Psoas muscle (tissue), 8 donors: ENCODE data around the gene MMP17. TPM values are rescaled to one million over a fixed set of nuclear protein-coding genes. Genes with fewer than 3 reads are reported as not detected.

Experiments
- ATAC-seq, 4 donors: fragments of 200-7000 bp; cut with Tn5 transposase; one replicate each; pipeline ENCODE4 v1.9.1; 2020; ENCODE audit warnings: moderate library complexity in 3 of 4, mild to moderate bottlenecking in 2 of 4
- DNase-seq, 2 donors: peaks; one replicate each; pipeline ENCODE4 v3.0.0-alpha.2; 2020
- H3K27ac ChIP-seq: fragments of 200-600 bp; one replicate; pipeline ENCODE4 v1.8.0; 2022
- H3K27me3 ChIP-seq, 3 donors: fragments of 200-600 bp in 1 of 3; one replicate each; pipeline versions ENCODE4 v1.6.1 to v1.8.0; 2013 to 2022; ENCODE audit warnings: low read length in 2 of 3, mild to moderate bottlenecking in 2 of 3, moderate library complexity in 1 of 3; ENCODE audit not compliant: insufficient read depth in 3 of 3
- H3K36me3 ChIP-seq, 2 donors: fragments of 200-600 bp in 1 of 2; one replicate each; pipeline versions ENCODE4 v1.6.1 to v1.8.0; 2013 to 2022; ENCODE audit warnings: low read depth in 1 of 2, mild to moderate bottlenecking in 1 of 2, moderate library complexity in 1 of 2; ENCODE audit not compliant: insufficient read depth in 1 of 2
- H3K4me1 ChIP-seq: fragments of 200-600 bp; one replicate; pipeline ENCODE4 v1.8.0; 2022
- H3K4me3 ChIP-seq: fragments of 200-600 bp; one replicate; pipeline ENCODE4 v1.8.0; 2022; ENCODE audit warnings: mild to moderate bottlenecking
- H3K9me3 ChIP-seq: fragments of 200-600 bp; one replicate; pipeline ENCODE4 v1.8.0; 2022
- CTCF ChIP-seq: fragments of 200-600 bp; IDR thresholded peaks from one replicate; pipeline ENCODE4 v1.8.0; 2022; ENCODE audit warnings: antibody characterized with exemption
- WGBS, 3 donors: extraction: QIAGEN DNeasy Blood & Tissue Kit; methylation state at CpG; one replicate each; pipeline versions ENCODE4 v1.1.6 to v1.1.7; 2013; 5-methylcytosine and 5-hydroxymethylcytosine counted together
- intact Hi-C, 2 donors: fragments of 100-400 bp; cut with DNase I; formaldehyde crosslinking; loops; one replicate each; pipeline versions ENCODE4 v1.11.0 to v1.14.2; 2022
- polyA plus RNA-seq, 3 donors: library from polyadenylated mRNA; stranded (reverse); fragments of 200-250 nt; gene quantifications; one replicate each; pipeline ENCODE4 v1.2.3, GENCODE V29; 2013
- total RNA-seq, 4 donors: library from RNA; stranded (reverse); fragmentation: NEBNext Ultra II Directional in 2 of 4; extraction: Animal tissue kit (Norgen Biotek cat#: 25700) in 2 of 4; gene quantifications; one replicate each; pipeline versions ENCODE4 v1.2.1 to v1.2.4, GENCODE V29; 2021 to 2023
- donor health status: healthy with polysubstance abuse.
- donor health status: DM: no; HTN: no; CAD: no; lungs with moderate emphysema.
- donor health status: Bipolar disorder and iron deficiency.
- donor health status: healthy.
- donor health status: DM: yes; HTN: yes; CAD: no.
- donor health status: DM: no; HTN: no; CAD: no.
- donor health status: DM: no; HTN: no; CAD: no.
- donor health status: DM: yes; HTN: yes; CAD: no.

MMP17 gene
- total and polyA plus RNA-seq, 7 donors = 0.64 to 1.4 (median 1.0) TPM

- 30 to 44% (median 34%) methylated on average over 18 of the region's 18 CpGs for WGBS, 3 donors
- Histone ChIP-seq H3K27ac (no peak overlapping the region), H3K4me3 (no peak overlapping the region), H3K4me1 (peaks cover 5% of the 10 kb centered on the region), H3K9me3 (no peaks in the 10 kb centered on the region), H3K27me3 (peaks cover 0 to 59% (median 9%) of the 10 kb centered on the region in 3 donors), H3K36me3 (no peaks in the 10 kb centered on the region)
- TF ChIP-seq CTCF = no peak
- intact Hi-C loops = loop anchor here in 1 of 2 donors (10.0 kb wide), 1 partner anchor 911 kb away; no protein-coding TSS in a partner anchor
- peak in 1 of 4 donors; percentile 22 for ATAC-seq
- DNase-seq = no peak
Observed at GRCh38 chr12:131825146-131825892, 2.9 kb upstream of the MMP17 start.

- ATAC-seq (no peak), DNase-seq (no peak)
- Histone ChIP-seq H3K9me3 (no peaks in the 10 kb centered on the region), H3K4me3 (no peak overlapping the region), H3K36me3 (no peaks in the 10 kb centered on the region), H3K4me1 (peaks cover 5% of the 10 kb centered on the region), H3K27ac (no peak overlapping the region), H3K27me3 (peaks cover 0 to 65% (median 7%) of the 10 kb centered on the region in 3 donors)
- no peak for TF ChIP-seq CTCF
- intact Hi-C loops = loop anchor here in 1 of 2 donors (10.0 kb wide), 1 partner anchor 912 kb away; no protein-coding TSS in a partner anchor
- WGBS, 3 donors = 65 to 70% (median 68%) methylated on average over 23 of the region's 23 CpGs
Observed at GRCh38 chr12:131826097-131826928, 1.9 kb upstream of the MMP17 start.

DNA sequence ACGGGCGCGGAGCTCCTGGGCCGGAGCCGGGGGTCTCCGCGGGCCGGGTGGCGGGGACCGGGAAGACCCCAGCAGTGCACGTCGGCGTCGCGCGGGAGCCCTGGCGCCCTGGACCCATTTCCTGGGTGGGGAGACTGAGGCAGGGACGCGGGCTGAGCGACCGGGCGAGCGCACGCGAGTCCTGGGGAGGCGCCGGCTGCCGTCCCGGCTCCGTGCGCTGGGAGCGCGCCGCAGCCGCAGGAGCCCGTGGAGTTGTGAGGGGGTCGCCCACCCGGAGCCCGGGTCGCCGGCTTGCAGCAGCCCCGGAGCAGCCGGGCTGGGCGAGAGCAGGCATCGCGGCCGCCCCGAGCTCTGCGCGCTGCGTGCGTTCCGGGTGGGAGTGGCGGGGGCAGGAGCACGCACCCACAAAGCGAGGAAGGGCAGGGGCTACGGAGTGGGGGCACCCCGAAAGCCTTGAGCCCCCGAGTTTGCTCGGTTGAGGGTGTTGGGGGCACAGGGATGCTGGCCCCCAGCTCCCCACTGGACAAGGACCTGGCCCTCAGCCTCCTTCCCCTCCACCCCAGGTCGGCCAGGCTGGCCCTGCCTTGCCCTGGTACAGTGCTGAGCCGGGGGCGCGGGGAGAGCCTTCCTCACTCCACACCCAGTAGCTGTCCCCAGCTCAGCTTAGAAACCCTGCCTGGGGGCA, 620 bp downstream of the MMP17 start:
- WGBS, 3 donors = 1% methylated on average over 37 to 64 of the region's 64 CpGs
- intact Hi-C loops = loop anchor here in 1 of 2 donors (10.0 kb wide), 1 partner anchor 914 kb away; no protein-coding TSS in a partner anchor
- Histone ChIP-seq H3K27me3 (peaks cover 0 to 75% (median 7%) of the 10 kb centered on the region in 3 donors), H3K4me3 (peak overlapping the region; percentile 64), H3K36me3 (no peaks in the 10 kb centered on the region), H3K27ac (no peak overlapping the region), H3K9me3 (no peaks in the 10 kb centered on the region), H3K4me1 (peaks cover 5% of the 10 kb centered on the region)
- DNase-seq (peak in 1 of 2 donors; percentile 69), ATAC-seq (peak in 1 of 4 donors; percentile 23)
- no peak for TF ChIP-seq CTCF

DNA sequence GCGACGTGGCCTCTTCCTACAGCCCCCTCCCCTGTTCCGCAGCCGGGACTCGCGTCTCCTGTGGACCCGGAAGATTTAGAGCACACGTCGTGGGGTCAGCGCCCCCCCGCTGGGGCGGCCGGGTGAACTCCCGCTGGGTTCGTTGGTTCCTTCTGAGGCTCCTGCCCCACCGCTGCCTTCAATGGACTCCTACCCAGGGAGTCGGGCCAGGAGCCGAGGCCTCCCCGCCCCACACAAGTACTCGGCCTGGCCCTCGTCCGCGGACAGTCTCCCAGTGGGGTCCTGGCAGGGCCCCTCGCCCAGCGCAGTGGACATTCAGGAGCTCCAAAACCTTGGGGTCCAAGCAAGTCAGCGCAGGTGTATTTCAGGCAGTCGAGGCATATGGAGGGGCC, 1.2 kb downstream of the MMP17 start:
- Histone ChIP-seq H3K4me3 (peak overlapping the region; percentile 64), H3K36me3 (no peaks in the 10 kb centered on the region), H3K9me3 (no peaks in the 10 kb centered on the region), H3K27me3 (peaks cover 0 to 75% (median 9%) of the 10 kb centered on the region in 3 donors), H3K4me1 (peaks cover 5% of the 10 kb centered on the region), H3K27ac (no peak overlapping the region)
- ATAC-seq = peak in 1 of 4 donors; percentile 30
- 7 to 10% (median 9%) methylated on average over 21 to 27 of the region's 27 CpGs for WGBS, 3 donors
- intact Hi-C loops = loop anchor here in 1 of 2 donors (10.0 kb wide), 1 partner anchor 915 kb away; no protein-coding TSS in a partner anchor
- DNase-seq = no peak
- no peak for TF ChIP-seq CTCF
